ENCODE results near the gene NUP37. TPM values are rescaled to one million over a fixed set of nuclear protein-coding genes. Genes with fewer than 3 reads are reported as not detected.
"Not testable (repeated sequence)": the region's sequence is repeated elsewhere in the genome, so short reads cannot be mapped to it uniquely, and the experiment has no call there.

NUP37 gene
- total RNA-seq, 2 experiments from 2014 or later = 32.9 to 72.8 TPM

GRCh38 chr12:102137619-102138018 is 17.7 kb upstream of the NUP37 start:
- H3K4me1 ChIP-seq (ENCODE audit: insufficient read depth, low read length, poor library complexity, severe bottlenecking); CTCF ChIA-PET (ENCODE audit: unreplicated experiment); BruUV-seq (replicated peaks); H4K20me1 ChIP-seq (ENCODE audit: insufficient read depth, low read length); H3K9me3 ChIP-seq (ENCODE audit: low read length); DNase-seq (ENCODE audit: low spot score); H2AFZ ChIP-seq (ENCODE audit: low read length); H3K4me2 ChIP-seq (ENCODE audit: low read length); intact Hi-C loops (cut with micrococcal nuclease; ENCODE audit: unreplicated experiment); H3K27ac ChIP-seq (ENCODE audit: low read depth, low read length, poor library complexity, severe bottlenecking); H3K9me2 ChIP-seq (ENCODE audit: insufficient read depth, low read length); H3K4me3 ChIP-seq (ENCODE audit: low read depth, low read length, poor library complexity, severe bottlenecking): not testable (repeated sequence)
- POLR2A ChIA-PET = interaction anchor here (4.1 kb wide), 1 partner anchor 14 kb away, joined by 18 read pairs; no protein-coding TSS in a partner anchor
- H3K36me3 ChIP-seq (ENCODE audit: insufficient read depth, low read length) = peaks cover 62% of the 10 kb centered on the region
- peaks cover 18% of the 10 kb centered on the region for H3K79me2 ChIP-seq (ENCODE audit: insufficient read depth, low read depth, low read length)

GRCh38 chr12:102131442-102131841 is 11.5 kb upstream of the NUP37 start:
- H3K4me2 ChIP-seq (ENCODE audit: low read length); H3K4me3 ChIP-seq (ENCODE audit: low read depth, low read length, poor library complexity, severe bottlenecking); H4K20me1 ChIP-seq (ENCODE audit: insufficient read depth, low read length); H2AFZ ChIP-seq (ENCODE audit: low read length); H3K4me1 ChIP-seq (ENCODE audit: insufficient read depth, low read length, poor library complexity, severe bottlenecking); DNase-seq (ENCODE audit: low spot score); H3K9me2 ChIP-seq (ENCODE audit: insufficient read depth, low read length); CTCF ChIA-PET (ENCODE audit: unreplicated experiment); intact Hi-C loops (cut with micrococcal nuclease; ENCODE audit: unreplicated experiment); H3K27ac ChIP-seq (ENCODE audit: low read depth, low read length, poor library complexity, severe bottlenecking); BruUV-seq (replicated peaks): not testable (repeated sequence)
- POLR2A ChIA-PET = interaction anchor here (0.6 kb wide), 2 partner anchors 852 to 1014 kb away, joined by 3 read pairs; no protein-coding TSS in a partner anchor
- Histone ChIP-seq H3K36me3 (ENCODE audit: insufficient read depth, low read length) (peaks cover 98% of the 10 kb centered on the region), H3K79me2 (ENCODE audit: insufficient read depth, low read depth, low read length) (peaks cover 32% of the 10 kb centered on the region), H3K9me3 (ENCODE audit: low read length) (peaks cover 13% of the 10 kb centered on the region; the same call in 1 of the 2 replicates)

- H3K4me1 ChIP-seq (ENCODE audit: insufficient read depth, low read length, poor library complexity, severe bottlenecking); H4K20me1 ChIP-seq (ENCODE audit: insufficient read depth, low read length); H3K27ac ChIP-seq (ENCODE audit: low read depth, low read length, poor library complexity, severe bottlenecking); CTCF ChIA-PET (ENCODE audit: unreplicated experiment); BruUV-seq (replicated peaks); H3K4me3 ChIP-seq (ENCODE audit: low read depth, low read length, poor library complexity, severe bottlenecking); H2AFZ ChIP-seq (ENCODE audit: low read length); H3K4me2 ChIP-seq (ENCODE audit: low read length); DNase-seq (ENCODE audit: low spot score); H3K9me2 ChIP-seq (ENCODE audit: insufficient read depth, low read length); POLR2A ChIA-PET; intact Hi-C loops (cut with micrococcal nuclease; ENCODE audit: unreplicated experiment): not testable (repeated sequence)
- peaks cover 13% of the 10 kb centered on the region; the same call in 1 of the 2 replicates for H3K9me3 ChIP-seq (ENCODE audit: low read length)
- H3K36me3 ChIP-seq (ENCODE audit: insufficient read depth, low read length) = peaks cover 98% of the 10 kb centered on the region
- H3K79me2 ChIP-seq (ENCODE audit: insufficient read depth, low read depth, low read length) = peaks cover 28% of the 10 kb centered on the region; the same call in 1 of the 2 replicates
These were observed 10.8 kb upstream of the NUP37 start for GRCh38 chr12:102130720-102131119.

- H4K20me1 ChIP-seq (ENCODE audit: insufficient read depth, low read length); CTCF ChIA-PET (ENCODE audit: unreplicated experiment); H3K9me2 ChIP-seq (ENCODE audit: insufficient read depth, low read length); BruUV-seq (replicated peaks); H3K9me3 ChIP-seq (ENCODE audit: low read length); DNase-seq (ENCODE audit: low spot score): not testable (repeated sequence)
- POLR2A ChIA-PET = interaction anchor here (0.6 to 2.1 kb wide), 8 partner anchors 11 to 1109 kb away, joined by 3 to 8 read pairs (median 4); no protein-coding TSS in a partner anchor
- Histone ChIP-seq H3K79me2 (ENCODE audit: insufficient read depth, low read depth, low read length) (peaks cover 64% of the 10 kb centered on the region), H2AFZ (ENCODE audit: low read length) (peak overlapping the region; percentile 84; the same call in 1 of the 2 replicates), H3K4me1 (ENCODE audit: insufficient read depth, low read length, poor library complexity, severe bottlenecking) (peaks cover 31% of the 10 kb centered on the region), H3K4me3 (ENCODE audit: low read depth, low read length, poor library complexity, severe bottlenecking) (peak overlapping the region; percentile 98), H3K4me2 (ENCODE audit: low read length) (peak overlapping the region; percentile 87), H3K36me3 (ENCODE audit: insufficient read depth, low read length) (peaks cover 66% of the 10 kb centered on the region), H3K27ac (ENCODE audit: low read depth, low read length, poor library complexity, severe bottlenecking) (peak overlapping the region; percentile 81)
- intact Hi-C loops (cut with micrococcal nuclease; ENCODE audit: unreplicated experiment) = loop anchor here (2.0 kb wide), 2 partner anchors 59 to 185 kb away; no protein-coding TSS in a partner anchor
These were observed 1.4 kb upstream of the NUP37 start for GRCh38 chr12:102121328-102121727.
